Middle frontal gyrus (tissue), 1 donor: ENCODE data around the gene ARFGEF3.
A peak's percentile ranks its signal among the peaks of the same experiment; 100 is the strongest.
"Not testable (repeated sequence)": the region's sequence is repeated elsewhere in the genome, so short reads cannot be mapped to it uniquely, and the experiment has no call there.

Source experiments
- DNase-seq: peaks from one replicate; pipeline ENCODE4 v3.0.0-alpha.2; 2015; ENCODE audit warnings: low spot score; ENCODE audit errors: extremely low spot score

Gene ARFGEF3

GRCh38 chr6:138161338-138162110 is at the start of gene ARFGEF3:
ARFGEF3 (plus strand) TSS chr6:138161939; CDS start chr6:138162087, 148 bp downstream.
- peak; percentile 50 for DNase-seq

GRCh38 chr6:138113588-138114210 is 48.0 kb upstream of the ARFGEF3 start:
- no peak for DNase-seq

GRCh38 chr6:138115201-138115600 is 46.5 kb upstream of the ARFGEF3 start:
- DNase-seq = no peak

GRCh38 chr6:138115877-138116660 is 45.7 kb upstream of the ARFGEF3 start:
- peak; percentile 69 for DNase-seq

GRCh38 chr6:138116661-138116999 is 45.1 kb upstream of the ARFGEF3 start:
- no peak for DNase-seq

GRCh38 chr6:138117376-138117914 is 44.3 kb upstream of the ARFGEF3 start:
- DNase-seq = no peak

- DNase-seq = not testable (repeated sequence)
These were observed 42.5 kb upstream of the ARFGEF3 start for GRCh38 chr6:138119229-138119628.

DNA sequence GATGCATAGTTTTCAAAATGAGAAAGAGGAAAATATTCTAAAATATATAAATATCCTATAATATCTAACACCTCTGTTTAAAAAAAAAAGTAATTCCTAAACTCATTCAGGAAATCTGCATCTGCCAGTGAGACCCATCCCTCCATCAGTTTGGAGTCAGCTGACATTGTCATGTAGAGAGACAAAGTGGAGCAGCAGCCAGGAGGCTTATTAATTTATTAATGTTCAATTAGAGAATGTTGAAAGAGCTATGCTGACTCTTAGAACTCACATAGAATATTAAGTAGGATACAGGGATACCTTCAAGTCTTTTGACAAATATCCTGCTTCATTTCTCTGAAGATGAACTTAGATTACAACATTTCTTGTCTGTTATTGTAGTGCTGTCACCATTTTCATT is 41.8 kb upstream of the ARFGEF3 start:
- DNase-seq = no peak

GRCh38 chr6:138124096-138124495 is 37.6 kb upstream of the ARFGEF3 start:
- DNase-seq = no peak

DNA sequence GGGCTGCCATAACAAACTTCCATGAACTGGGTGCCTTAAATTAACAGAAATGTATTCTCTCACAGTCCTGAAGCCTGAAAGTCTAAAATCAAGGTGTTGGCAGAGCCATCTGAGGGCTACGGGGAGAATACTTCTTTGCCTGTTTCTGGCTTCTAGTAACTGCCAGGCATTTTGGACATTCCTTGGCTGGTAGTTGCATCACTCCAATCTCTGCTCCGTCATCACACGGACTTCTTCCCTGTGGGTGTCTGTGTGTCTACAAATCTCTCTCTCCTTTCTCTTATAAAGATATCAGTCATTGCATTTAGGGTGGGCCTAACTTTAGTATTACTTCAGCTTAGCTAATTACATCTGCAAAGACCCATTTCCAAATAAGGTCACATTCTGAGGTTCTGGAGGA is 33.6 kb upstream of the ARFGEF3 start:
- no peak for DNase-seq

GRCh38 chr6:138129190-138129589 is 32.5 kb upstream of the ARFGEF3 start:
- DNase-seq = no peak

DNA sequence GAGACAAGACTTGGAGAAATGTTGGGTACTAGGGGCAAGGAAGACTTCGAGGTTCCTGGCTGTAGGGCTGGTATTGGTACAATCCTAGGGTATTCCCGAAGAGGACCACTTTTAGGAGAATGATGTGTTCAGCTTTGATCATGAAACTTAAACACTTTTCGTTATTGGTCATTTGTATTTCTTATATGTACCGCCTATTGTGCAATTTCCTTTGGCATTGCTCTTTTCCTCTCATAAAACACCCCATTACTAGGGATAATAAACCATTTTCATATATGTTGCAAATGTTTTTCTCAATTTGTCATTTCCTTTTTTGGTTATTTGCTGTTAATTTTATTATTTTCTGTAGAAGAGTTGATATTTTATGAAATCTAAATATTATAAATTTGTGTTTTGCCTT is 18.9 kb upstream of the ARFGEF3 start:
- DNase-seq = no peak

DNA sequence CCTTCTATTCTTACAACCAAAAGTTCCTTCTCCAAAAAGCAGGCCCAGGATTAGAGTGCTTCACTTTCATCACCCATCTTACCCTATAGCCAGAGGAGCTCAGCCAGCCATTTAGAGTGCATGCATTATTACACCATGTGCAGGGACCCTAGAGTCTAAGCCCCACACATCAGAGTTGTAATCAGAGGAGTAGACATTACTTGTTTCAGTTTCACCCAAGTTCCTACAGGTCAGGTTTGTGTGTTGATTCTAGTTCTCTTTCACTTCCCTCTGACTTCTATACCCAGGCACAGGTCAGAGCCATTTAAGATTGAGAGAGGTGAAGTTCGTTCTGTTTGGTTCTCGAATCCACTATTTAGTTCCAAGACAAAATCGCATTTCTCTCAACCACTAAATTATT is 16.3 kb upstream of the ARFGEF3 start:
- no peak for DNase-seq

DNA sequence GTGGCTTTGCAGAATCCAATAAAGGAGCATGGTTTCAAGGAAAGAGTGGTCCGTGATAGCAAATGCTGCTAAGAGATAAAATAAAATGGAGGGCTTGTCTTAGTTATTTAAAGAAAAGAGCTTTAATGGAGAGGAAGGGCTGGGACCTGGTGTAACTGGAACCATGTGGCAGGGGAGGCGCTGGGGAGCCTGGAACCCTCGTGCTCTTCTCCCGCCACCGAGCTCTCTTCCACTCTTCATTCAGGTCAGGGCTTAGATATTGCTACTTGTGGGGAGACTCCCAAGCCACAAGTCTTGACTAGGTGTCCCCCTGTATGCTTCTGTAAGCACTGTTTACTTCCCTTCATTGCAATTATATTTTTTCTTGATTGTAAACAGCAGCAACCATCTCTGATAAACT is 15.2 kb upstream of the ARFGEF3 start:
- DNase-seq = no peak

DNA sequence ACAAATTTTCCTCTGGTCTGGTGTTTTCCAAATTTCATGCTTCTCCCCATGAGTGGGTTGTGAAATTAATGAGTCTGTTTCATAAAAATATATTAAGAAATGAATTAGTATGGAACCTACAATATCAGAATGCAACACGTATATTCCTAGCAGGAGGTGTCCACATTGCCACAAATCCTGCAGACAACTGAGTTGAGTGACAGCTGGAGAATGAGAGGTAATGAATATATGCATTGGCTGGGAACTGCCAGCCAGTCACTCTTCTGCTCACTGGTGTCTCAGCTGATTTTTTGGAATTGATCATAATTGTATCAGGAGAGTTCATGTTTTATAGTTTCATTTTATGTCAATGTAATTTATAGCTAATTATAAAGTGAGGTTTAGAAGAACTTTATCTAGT is 6.3 kb upstream of the ARFGEF3 start:
- DNase-seq = no peak

- no peak for DNase-seq
These were observed 3.6 kb upstream of the ARFGEF3 start for GRCh38 chr6:138157986-138158638.

DNA sequence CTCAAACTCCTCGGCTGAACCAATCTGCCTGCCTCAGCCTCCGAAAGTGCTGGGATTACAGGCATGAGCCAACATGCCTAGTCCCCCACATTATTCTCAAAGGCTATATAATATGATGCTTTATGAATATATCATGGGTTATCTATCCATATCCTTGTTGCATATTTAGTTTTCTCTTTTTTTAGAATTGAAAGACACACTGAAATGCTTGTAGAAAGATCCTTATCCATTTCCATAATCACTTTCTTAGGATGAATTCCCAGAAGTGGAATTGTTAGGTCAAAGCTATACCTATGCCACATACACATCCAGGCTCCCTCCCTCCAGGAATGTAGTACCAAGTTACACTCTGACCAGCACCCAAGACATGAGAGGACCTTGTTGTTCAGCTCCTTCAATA is 2.5 kb upstream of the ARFGEF3 start:
- no peak for DNase-seq

GRCh38 chr6:138160329-138161087 is 1.2 kb upstream of the ARFGEF3 start:
- DNase-seq = no peak

GRCh38 chr6:138161088-138161337 is 726 bp upstream of the ARFGEF3 start:
- DNase-seq = no peak

DNA sequence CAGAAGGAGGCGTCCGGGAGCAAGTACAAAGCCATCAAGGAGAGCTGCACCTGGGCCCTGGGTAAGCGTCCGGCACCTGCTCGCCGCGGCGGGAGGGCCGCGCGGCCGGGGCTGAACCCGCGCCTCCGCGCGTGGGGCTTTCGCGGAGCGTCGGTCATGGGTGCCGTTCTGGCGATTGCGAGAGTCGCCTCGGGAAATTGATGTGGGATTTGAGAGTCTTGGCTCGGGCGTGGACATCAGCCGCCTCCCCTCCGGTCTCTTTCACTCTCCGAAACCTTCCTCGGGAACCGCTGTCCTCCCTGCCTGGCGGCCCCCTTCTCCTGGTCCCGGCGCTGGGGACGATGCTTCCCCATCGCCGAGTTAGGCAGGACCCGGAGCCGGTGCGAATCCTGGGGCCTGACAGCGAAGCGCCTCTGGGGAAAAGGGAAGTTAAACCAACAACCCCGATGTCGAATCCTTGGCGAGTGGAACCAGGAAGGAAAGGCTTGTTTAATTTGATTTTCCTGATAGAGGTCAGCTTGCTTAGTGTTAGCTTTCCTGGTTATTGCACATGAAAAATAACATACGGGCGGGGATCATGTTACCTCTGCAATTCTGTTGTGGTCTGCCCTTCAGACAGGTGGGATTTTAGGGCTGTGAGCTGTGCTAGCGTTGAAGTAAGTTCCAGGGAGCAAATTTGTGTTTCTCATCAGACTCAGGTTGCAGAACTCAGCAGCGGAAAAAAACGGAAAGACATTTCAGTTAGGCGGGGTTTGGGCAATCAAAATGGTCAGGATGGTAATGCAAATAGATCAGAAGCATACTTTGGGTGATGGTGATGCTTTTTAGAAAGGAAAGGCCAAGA is 594 bp downstream of the ARFGEF3 start:
- DNase-seq = no peak
